H7 (cell line): ENCODE results near the gene WNT7B. TPM values are rescaled to one million over a fixed set of nuclear protein-coding genes. Genes with fewer than 3 reads are reported as not detected.

ENCODE experiments used
- DNase-seq: peaks from one replicate; pipeline ENCODE4 v3.0.0; 2012
- H3K27me3 ChIP-seq: 2 replicates; pipeline ENCODE4 v1.6.0; 2011; ENCODE audit warnings: mild to moderate bottlenecking, low read length; ENCODE audit not compliant: control insufficient read depth, insufficient read depth
- H3K36me3 ChIP-seq: replicated peaks from 2 replicates; pipeline ENCODE4 v1.5.1; 2011; ENCODE audit warnings: low read length; ENCODE audit not compliant: control insufficient read depth, insufficient read depth
- H3K4me3 ChIP-seq: 2 replicates; pipeline ENCODE4 v1.5.1; 2011; ENCODE audit warnings: low read depth, mild to moderate bottlenecking, control low read depth, low read length, moderate library complexity; ENCODE audit not compliant: insufficient read depth
- total RNA-seq: library from RNA; depleted of rRNA; stranded (reverse); fragments of >200 nt; shearing (Covaris generic); gene quantifications from 2 replicates; pipeline ENCODE4 v1.2.3, GENCODE V29; 2014

Gene WNT7B
- total RNA-seq, 1 experiment from 2014 or later, result 0.10 TPM

GRCh38 chr22:45915841-45916240, 61.1 kb downstream of the WNT7B start:
- DNase-seq, result no peak
- H3K4me3 ChIP-seq, result no peak overlapping the region
- no peaks in the 10 kb centered on the region for H3K27me3 ChIP-seq
- no peaks in the 10 kb centered on the region for H3K36me3 ChIP-seq

GRCh38 chr22:45915151-45915550, 61.8 kb downstream of the WNT7B start:
- no peaks in the 10 kb centered on the region for H3K27me3 ChIP-seq
- no peak for DNase-seq
- H3K4me3 ChIP-seq, result no peak overlapping the region
- no peaks in the 10 kb centered on the region for H3K36me3 ChIP-seq

DNA sequence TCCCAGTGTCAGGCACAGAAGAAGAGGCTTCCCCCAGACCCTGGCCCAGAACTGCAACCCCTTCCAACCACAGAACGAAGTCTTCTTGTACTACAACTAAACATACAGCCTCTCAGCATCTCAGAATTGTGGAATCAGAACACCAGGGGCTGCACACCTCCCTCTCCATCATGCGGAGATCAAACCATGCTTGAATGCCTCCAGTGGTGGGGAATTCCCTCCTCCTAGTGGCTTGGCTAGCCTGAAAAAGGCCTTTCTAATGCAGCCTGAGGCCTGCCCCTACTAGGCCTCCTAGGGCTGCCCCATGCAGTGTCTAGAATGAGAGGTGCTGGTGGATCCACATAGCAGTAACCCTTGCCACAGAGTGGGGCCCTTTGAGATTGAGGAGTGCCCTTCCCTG, 62.7 kb downstream of the WNT7B start:
- Histone ChIP-seq H3K27me3 (no peaks in the 10 kb centered on the region), H3K4me3 (no peak overlapping the region), H3K36me3 (no peaks in the 10 kb centered on the region)
- DNase-seq, result no peak

DNA sequence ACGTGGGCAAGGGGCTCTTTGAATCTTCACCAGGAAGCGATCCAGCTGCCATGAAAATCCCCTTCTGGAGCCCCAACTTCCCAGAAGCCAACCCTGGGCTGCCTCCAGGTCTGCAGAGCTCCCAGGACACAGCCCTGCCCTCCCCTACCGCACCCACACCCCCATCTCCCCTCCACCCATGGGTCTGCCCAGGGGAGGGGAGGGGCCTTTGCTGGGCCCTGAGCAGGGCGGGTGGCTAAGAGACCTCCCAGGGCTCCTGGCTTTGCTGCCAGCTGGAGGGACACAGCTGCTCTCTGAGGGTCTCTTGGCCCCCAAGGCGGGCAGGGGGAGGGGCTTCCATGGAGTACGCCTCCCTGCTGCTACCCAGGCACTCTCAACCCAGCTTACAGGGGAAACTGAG, 64.1 kb downstream of the WNT7B start:
- Histone ChIP-seq H3K27me3 (no peaks in the 10 kb centered on the region), H3K36me3 (no peaks in the 10 kb centered on the region), H3K4me3 (no peak overlapping the region)
- no peak for DNase-seq

DNA sequence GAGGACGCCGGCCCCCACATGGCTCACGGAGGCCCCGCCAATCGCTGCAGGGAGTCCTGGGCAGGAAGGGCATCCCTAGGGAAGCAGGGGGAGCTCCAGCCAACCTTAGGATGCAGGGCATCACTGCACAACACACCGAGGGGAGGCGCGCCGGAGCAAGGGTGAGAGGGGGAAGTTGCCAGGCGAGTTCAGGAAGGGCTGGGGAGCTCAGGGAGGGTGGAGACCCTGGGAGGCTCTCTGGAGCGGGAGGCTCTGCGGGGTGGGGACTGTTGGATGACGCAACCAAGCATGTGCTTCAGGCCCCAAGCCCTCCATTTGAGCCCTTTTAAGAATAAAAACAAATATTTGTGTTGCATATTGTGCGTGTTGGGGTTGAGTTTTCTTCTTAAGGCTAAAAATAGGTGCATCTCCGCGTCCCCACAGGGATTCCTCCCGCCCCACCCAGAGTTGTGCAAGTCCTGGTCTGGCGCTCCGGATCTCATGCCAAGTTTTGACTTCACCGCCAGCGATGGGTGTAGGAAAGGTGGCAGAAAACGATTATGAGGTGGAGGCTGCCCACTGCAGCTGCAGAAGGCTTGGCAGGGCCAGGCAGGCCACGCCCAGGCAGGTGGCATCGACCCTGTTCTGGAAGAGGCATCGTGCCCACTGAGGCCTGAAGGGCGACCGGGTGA, 65.2 kb downstream of the WNT7B start:
- no peaks in the 10 kb centered on the region for H3K27me3 ChIP-seq
- no peaks in the 10 kb centered on the region for H3K36me3 ChIP-seq
- H3K4me3 ChIP-seq, result no peak overlapping the region
- DNase-seq, result no peak

DNA sequence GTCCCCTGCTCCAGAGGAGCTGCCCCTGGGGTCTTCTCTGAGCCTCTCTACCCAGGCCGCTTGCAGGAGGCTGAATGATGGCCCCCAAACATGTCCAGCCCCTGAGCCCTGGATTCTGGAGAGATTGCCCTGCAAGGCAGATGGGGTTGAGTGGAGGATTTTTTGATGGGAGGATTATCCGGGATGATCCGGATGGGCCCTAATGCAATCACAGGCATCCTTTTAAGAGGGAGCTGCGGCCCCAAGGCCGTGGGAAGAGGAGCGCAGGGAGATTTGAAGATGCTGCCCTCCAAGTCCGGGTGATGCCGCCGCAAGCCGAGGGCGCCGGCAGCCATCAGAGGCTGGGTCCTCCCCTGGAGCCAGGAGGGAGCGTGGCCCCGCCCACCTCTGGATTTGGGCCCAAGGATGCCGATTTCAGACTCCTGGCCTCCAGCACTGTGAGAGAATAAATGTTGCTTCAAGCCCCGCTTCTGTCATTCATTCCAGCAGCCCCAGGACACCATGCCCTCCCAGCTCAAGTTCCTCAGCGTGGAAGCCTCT, 66.0 kb downstream of the WNT7B start:
- Histone ChIP-seq H3K27me3 (no peaks in the 10 kb centered on the region), H3K4me3 (no peak overlapping the region), H3K36me3 (no peaks in the 10 kb centered on the region)
- DNase-seq, result no peak

DNA sequence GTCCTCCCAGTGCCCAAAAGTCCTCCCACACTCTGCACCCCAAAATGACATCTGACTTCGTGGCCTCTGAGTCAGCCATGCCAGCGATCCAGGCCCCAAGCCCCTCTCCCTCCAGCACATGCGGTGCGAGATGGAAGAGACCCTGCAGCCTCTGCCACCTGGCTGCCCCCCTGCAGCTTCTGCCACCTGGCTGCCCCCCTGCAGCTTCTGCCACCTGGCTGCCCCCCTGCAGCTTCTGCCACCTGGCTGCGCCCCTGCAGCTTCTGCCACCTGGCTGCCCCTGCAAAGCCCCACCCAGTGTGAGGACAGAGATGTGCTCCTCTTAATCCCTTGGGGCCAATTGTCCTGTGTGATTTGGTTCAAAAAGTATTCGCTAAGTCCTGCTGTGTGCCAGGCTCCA, 68.0 kb downstream of the WNT7B start:
- H3K36me3 ChIP-seq, result no peaks in the 10 kb centered on the region
- H3K4me3 ChIP-seq, result no peak overlapping the region
- DNase-seq, result no peak
- H3K27me3 ChIP-seq, result no peaks in the 10 kb centered on the region

DNA sequence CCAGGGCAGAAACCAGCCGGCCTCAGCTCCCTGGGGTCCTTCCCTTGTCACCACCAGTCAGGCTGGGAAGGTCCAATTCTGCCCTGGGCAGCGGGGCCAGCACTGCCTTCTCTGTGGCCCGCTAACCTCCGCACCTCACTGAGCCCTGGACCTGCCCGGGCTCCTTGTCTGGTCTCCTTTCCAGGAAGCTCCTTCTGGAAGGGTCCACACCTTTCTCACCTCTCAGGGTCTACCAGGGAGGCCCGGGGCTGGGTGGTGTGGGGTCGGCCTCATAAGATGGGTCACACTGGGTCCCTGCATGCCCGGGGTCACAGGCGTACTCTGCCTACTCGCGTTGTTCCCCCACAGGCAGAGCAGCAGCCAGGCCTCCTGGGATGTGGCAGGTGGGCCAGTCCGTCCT, 69.0 kb downstream of the WNT7B start:
- Histone ChIP-seq H3K36me3 (no peaks in the 10 kb centered on the region), H3K4me3 (no peak overlapping the region), H3K27me3 (no peaks in the 10 kb centered on the region)
- no peak for DNase-seq

GRCh38 chr22:45907378-45907777, 69.6 kb downstream of the WNT7B start:
- no peak for DNase-seq
- H3K4me3 ChIP-seq, result no peak overlapping the region
- H3K36me3 ChIP-seq, result no peaks in the 10 kb centered on the region
- no peaks in the 10 kb centered on the region for H3K27me3 ChIP-seq

GRCh38 chr22:45906946-45907345, 70.0 kb downstream of the WNT7B start:
- DNase-seq, result no peak
- Histone ChIP-seq H3K36me3 (no peaks in the 10 kb centered on the region), H3K4me3 (no peak overlapping the region), H3K27me3 (no peaks in the 10 kb centered on the region)

GRCh38 chr22:45905924-45906865, 70.8 kb downstream of the WNT7B start:
- Histone ChIP-seq H3K36me3 (no peaks in the 10 kb centered on the region), H3K27me3 (no peaks in the 10 kb centered on the region), H3K4me3 (no peak overlapping the region)
- no peak for DNase-seq

- Histone ChIP-seq H3K36me3 (no peaks in the 10 kb centered on the region), H3K4me3 (no peak overlapping the region), H3K27me3 (no peaks in the 10 kb centered on the region)
- no peak for DNase-seq
Measured at GRCh38 chr22:45905326-45905923, 71.5 kb downstream of the WNT7B start.

DNA sequence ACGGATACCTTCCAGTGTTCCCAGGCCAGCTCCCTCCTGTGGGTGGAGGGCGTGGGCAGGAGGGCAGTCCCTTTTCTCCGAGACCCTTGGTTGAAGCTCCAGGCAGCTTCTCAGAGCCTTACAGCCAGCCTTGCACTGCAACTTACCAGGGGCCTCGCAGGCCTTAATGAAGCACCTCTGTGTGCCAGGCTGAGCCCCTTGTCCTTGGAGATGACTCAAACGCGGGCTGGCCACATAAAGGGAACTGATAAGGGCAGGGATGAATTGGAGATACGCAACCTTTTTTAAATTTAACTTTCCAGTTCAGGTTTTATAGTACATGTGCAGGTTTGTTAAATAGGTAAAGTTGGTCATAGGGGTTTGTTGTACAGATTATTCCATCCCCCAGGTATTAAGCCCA, 72.7 kb downstream of the WNT7B start:
- Histone ChIP-seq H3K27me3 (no peaks in the 10 kb centered on the region), H3K36me3 (no peaks in the 10 kb centered on the region), H3K4me3 (no peak overlapping the region)
- DNase-seq, result no peak

GRCh38 chr22:45903355-45904135, 73.4 kb downstream of the WNT7B start:
- Histone ChIP-seq H3K36me3 (no peaks in the 10 kb centered on the region), H3K4me3 (no peak overlapping the region), H3K27me3 (no peaks in the 10 kb centered on the region)
- no peak for DNase-seq
